ENCODE measurements around the gene KCNE2. TPM values are rescaled to one million over a fixed set of nuclear protein-coding genes. Genes with fewer than 3 reads are reported as not detected.
A peak's percentile ranks its signal among the peaks of the same experiment; 100 is the strongest.

Gene KCNE2
- total and polyA plus RNA-seq, 2 of the 8 experiments (the other 6 are each of a cell fraction or from before 2014, with no cell fraction given), result 0.09 to 0.37 TPM

GRCh38 chr21:34362136-34362444 is 1.7 kb upstream of the KCNE2 start:
- no peak overlapping the region for H2AK5ac ChIP-seq (ENCODE audit: low read depth, low read length)
- H4K20me1 ChIP-seq (replicated peaks in 1 of 2; ENCODE audit: control insufficient read depth in 1 of 2, insufficient read depth in 2 of 2, low read length in 2 of 2), result no peaks in the 10 kb centered on the region
- no peak overlapping the region for H3K23ac ChIP-seq (ENCODE audit: insufficient read length)
- no peaks in the 10 kb centered on the region for H3K36me3 ChIP-seq (ENCODE audit: control insufficient read depth in 2 of 4, insufficient read depth in 4 of 4, low read length in 3 of 4)
- no peak overlapping the region for H3K4me3 ChIP-seq (ENCODE audit: extremely low read depth in 1 of 4, insufficient read depth in 2 of 4, low read depth in 3 of 4, low read length in 4 of 4)
- H3K4me2 ChIP-seq (ENCODE audit: insufficient read depth in 1 of 2, low read depth in 2 of 2, low read length in 2 of 2), result no peak overlapping the region
- H3K14ac ChIP-seq (ENCODE audit: insufficient read length), result no peak overlapping the region
- H3K79me2 ChIP-seq (ENCODE audit: control insufficient read depth in 1 of 2, insufficient read depth in 2 of 2, low read length in 2 of 2), result no peaks in the 10 kb centered on the region
- ChIA-PET CTCF (ENCODE audit: partially characterized antibody) (interaction anchor here (0.5 to 1.9 kb wide), 24 partner anchors 10 to 1434 kb away, joined by 3 to 7 read pairs (median 4); partner anchors contain the start of gene KCNE1), POLR2A (ENCODE audit: partially characterized antibody) (no interaction called here)
- H3K4ac ChIP-seq (replicated peaks; ENCODE audit: insufficient read length, low read depth, low read length), result no peak overlapping the region
- no peak overlapping the region for H2BK20ac ChIP-seq (ENCODE audit: low read length)
- no peak overlapping the region for H3K9ac ChIP-seq (replicated peaks in 1 of 4; ENCODE audit: extremely low read depth in 1 of 4, low read depth in 3 of 4, low read length in 3 of 4)
- no peaks in the 10 kb centered on the region for H3K4me1 ChIP-seq (replicated peaks in 1 of 4; ENCODE audit: control insufficient read depth in 3 of 4, insufficient read depth in 4 of 4, low read length in 3 of 4)
- DNase-seq (ENCODE audit: low read depth in 1 of 2, low spot score in 2 of 2) (no peak), FAIRE-seq (no peak)
- H2BK15ac ChIP-seq (ENCODE audit: low read length), result no peak overlapping the region
- no peaks in the 10 kb centered on the region for H3K79me1 ChIP-seq (ENCODE audit: low read depth, low read length)
- no peak overlapping the region for H3K56ac ChIP-seq (replicated peaks; ENCODE audit: insufficient read length, low read depth, low read length)
- H4K91ac ChIP-seq (replicated peaks; ENCODE audit: insufficient read length, low read length), result no peak overlapping the region
- H4K5ac ChIP-seq (ENCODE audit: insufficient read length, low read depth, low read length), result no peak overlapping the region
- no peak overlapping the region for H2BK120ac ChIP-seq (replicated peaks; ENCODE audit: low read depth, low read length)
- H2BK5ac ChIP-seq (ENCODE audit: low read depth, low read length), result no peak overlapping the region
- H3K27me3 ChIP-seq (replicated peaks in 1 of 4; ENCODE audit: control insufficient read depth in 3 of 4, extremely low read depth in 1 of 4, insufficient read depth in 3 of 4, low read length in 3 of 4), result no peaks in the 10 kb centered on the region
- no peak overlapping the region for H3K27ac ChIP-seq (ENCODE audit: low read depth, low read length)
- WGBS, 2 experiments (ENCODE audit: extremely low coverage in 1 of 2, insufficient coverage in 1 of 2, insufficient read length in 1 of 2, insufficient replicate concordance in 2 of 2, low coverage in 1 of 2, low lambda C conversion rate in 2 of 2, missing lambda C conversion rate in 1 of 2), result 40% methylated on average over 3 of the region's 3 CpGs; no CpG with 5 or more reads in 1 of the 2 experiments
- TF ChIP-seq NRF1 (IDR thresholded peaks at IDR 0.05; ENCODE audit: low read depth, low read length) (no peak), BACH1 (IDR thresholded peaks at IDR 0.05; ENCODE audit: low read length) (no peak), CBX5 (IDR thresholded peaks at IDR 0.05; ENCODE audit: low read depth, low read length) (no peak), CTBP2 (IDR thresholded peaks at IDR 0.05; ENCODE audit: borderline replicate concordance, insufficient read depth, insufficient read length, low read length) (no peak), MAX (IDR thresholded peaks at IDR 0.05) (no peak), CEBPB (IDR thresholded peaks at IDR 0.05; ENCODE audit: low read depth, low read length) (no peak), POLR2A (IDR thresholded peaks at IDR 0.05; ENCODE audit: control extremely low read depth in 1 of 2, low read depth in 2 of 2, low read length in 2 of 2) (no peak), RBBP5 (IDR thresholded peaks at IDR 0.05; ENCODE audit: borderline replicate concordance, low read depth, low read length) (no peak)
- H4K8ac ChIP-seq (ENCODE audit: extremely low read depth, insufficient read depth, low read length), result no peak overlapping the region
- peak overlapping the region; percentile 54; the same call in 1 of the 2 replicates for H2AFZ ChIP-seq (ENCODE audit: low read length)
- H3K18ac ChIP-seq (ENCODE audit: extremely low read depth, low read length), result no peak overlapping the region
- no peak overlapping the region for H2BK12ac ChIP-seq (ENCODE audit: low read depth, low read length)
- no peaks in the 10 kb centered on the region for H3K9me3 ChIP-seq (ENCODE audit: insufficient read depth in 2 of 2, low read depth in 1 of 2, low read length in 1 of 2)
- H3K23me2 ChIP-seq (ENCODE audit: low read depth, low read length), result no peaks in the 10 kb centered on the region

Data from H1 (cell line).